Gastroesophageal sphincter (tissue), 3 donors: Measurements from ENCODE around the gene C2orf42.

Source experiments
- EP300 ChIP-seq: sonication (generic); formaldehyde crosslinking; IDR thresholded peaks from one replicate; pipeline ENCODE4 v1.6.1; 2017; ENCODE audit warnings: antibody characterized with exemption, mild to moderate bottlenecking
- POLR2A ChIP-seq, 2 donors: fragments of 450-650 bp; IDR thresholded peaks; one replicate each; pipeline ENCODE4 v1.6.1; 2017; ENCODE audit warnings: antibody characterized with exemption in 2 of 2, mild to moderate bottlenecking in 2 of 2, moderate library complexity in 1 of 2
- POLR2AphosphoS5 ChIP-seq: sonication (generic); formaldehyde crosslinking; IDR thresholded peaks from one replicate; pipeline ENCODE4 v1.6.1; 2017; ENCODE audit warnings: antibody characterized with exemption
- TF ChIP-seq, protein P1 (sequence below), 4 experiments: fragments of 200-600 bp in 2 of 4; fragments of 450-650 bp in 2 of 4; sonication (generic) in 1 of 4; IDR thresholded peaks; one replicate each; pipeline ENCODE4 v1.5.1; 2017 to 2019; ENCODE audit warnings: antibody characterized with exemption in 4 of 4, mild to moderate bottlenecking in 2 of 4, moderate library complexity in 2 of 4

DNA sequence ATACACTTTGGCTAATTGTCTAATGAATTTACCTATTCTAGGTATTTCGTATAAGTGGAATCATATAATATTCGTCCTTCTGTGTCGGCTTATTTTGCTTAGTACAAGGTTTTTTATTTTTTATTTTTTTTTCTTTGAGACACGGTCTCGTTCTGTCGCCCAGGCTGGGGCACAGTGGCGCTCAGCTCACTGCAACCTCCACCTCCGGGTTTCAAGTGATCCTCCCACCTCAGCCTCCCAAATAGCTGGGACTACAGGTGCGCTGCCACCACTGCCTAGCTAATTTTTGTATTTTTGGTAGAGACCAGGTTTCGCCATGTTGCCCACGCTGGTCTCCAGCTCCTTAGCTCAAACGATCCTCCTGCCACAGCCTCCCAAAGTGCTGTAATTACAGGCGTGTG, 65.3 kb downstream of the C2orf42 start:
- TF ChIP-seq, protein P1, sequence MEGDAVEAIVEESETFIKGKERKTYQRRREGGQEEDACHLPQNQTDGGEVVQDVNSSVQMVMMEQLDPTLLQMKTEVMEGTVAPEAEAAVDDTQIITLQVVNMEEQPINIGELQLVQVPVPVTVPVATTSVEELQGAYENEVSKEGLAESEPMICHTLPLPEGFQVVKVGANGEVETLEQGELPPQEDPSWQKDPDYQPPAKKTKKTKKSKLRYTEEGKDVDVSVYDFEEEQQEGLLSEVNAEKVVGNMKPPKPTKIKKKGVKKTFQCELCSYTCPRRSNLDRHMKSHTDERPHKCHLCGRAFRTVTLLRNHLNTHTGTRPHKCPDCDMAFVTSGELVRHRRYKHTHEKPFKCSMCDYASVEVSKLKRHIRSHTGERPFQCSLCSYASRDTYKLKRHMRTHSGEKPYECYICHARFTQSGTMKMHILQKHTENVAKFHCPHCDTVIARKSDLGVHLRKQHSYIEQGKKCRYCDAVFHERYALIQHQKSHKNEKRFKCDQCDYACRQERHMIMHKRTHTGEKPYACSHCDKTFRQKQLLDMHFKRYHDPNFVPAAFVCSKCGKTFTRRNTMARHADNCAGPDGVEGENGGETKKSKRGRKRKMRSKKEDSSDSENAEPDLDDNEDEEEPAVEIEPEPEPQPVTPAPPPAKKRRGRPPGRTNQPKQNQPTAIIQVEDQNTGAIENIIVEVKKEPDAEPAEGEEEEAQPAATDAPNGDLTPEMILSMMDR (IDR thresholded peaks at IDR 0.05) = no peak
- TF ChIP-seq POLR2A (IDR thresholded peaks at IDR 0.05) (no peak), EP300 (no peak), POLR2AphosphoS5 (no peak)
